Activated CD8-positive, alpha-beta memory T cell treated with anti-CD3 and anti-CD28 coated beads, Interleukin-2, amount 10 ng/mL, durations not matched to agents 7 days and 5 days (primary cell): ENCODE data around the gene MRPS14. TPM values are rescaled to one million over a fixed set of nuclear protein-coding genes. Genes with fewer than 3 reads are reported as not detected.
A peak's percentile ranks its signal among the peaks of the same experiment; 100 is the strongest.
"Not testable (repeated sequence)": the region's sequence is repeated elsewhere in the genome, so short reads cannot be mapped to it uniquely, and the experiment has no call there.

Experiments used
- ATAC-seq: fragments of 150-1000 bp; cut with Tn5 transposase; one replicate; pipeline ENCODE4 v1.10.0; 2021; ENCODE audit warnings: moderate library complexity
- CTCF ChIA-PET: fragments of 350-600 bp; sonication (Branson Sonifier 250); formaldehyde crosslinking; loops from one replicate; lab custom pipeline; 2021; ENCODE audit warnings: antibody characterized with exemption; lab: Charles Lee
- DNase-seq: peaks from one replicate; pipeline ENCODE4 v3.0.0-alpha.2; 2020
- H3K27ac Mint-ChIP-seq: one replicate; pipeline ENCODE4 v1.8.0; 2021; ENCODE audit warnings: mild to moderate bottlenecking, mixed read lengths
- H3K27me3 Mint-ChIP-seq: one replicate; pipeline ENCODE4 v1.8.0; 2021; ENCODE audit warnings: mixed read lengths
- H3K36me3 Mint-ChIP-seq: one replicate; pipeline ENCODE4 v1.8.0; 2021; ENCODE audit warnings: mild to moderate bottlenecking, mixed read lengths
- H3K4me1 Mint-ChIP-seq: one replicate; pipeline ENCODE4 v1.8.0; 2021; ENCODE audit warnings: mixed read lengths
- H3K4me3 Mint-ChIP-seq: one replicate; pipeline ENCODE4 v1.8.0; 2021; ENCODE audit warnings: mild to moderate bottlenecking, moderate library complexity, mixed read lengths
- H3K9me3 Mint-ChIP-seq: one replicate; pipeline ENCODE4 v1.8.0; 2022; ENCODE audit warnings: low read depth, mixed read lengths
- total RNA-seq, 2 experiments: library from RNA; stranded (reverse); gene quantifications; one replicate each; pipeline ENCODE4 v1.2.3, GENCODE V29; 2021

MRPS14 gene
- total RNA-seq: 10 to 100 TPM; 33.5 to 40.4 TPM

DNA sequence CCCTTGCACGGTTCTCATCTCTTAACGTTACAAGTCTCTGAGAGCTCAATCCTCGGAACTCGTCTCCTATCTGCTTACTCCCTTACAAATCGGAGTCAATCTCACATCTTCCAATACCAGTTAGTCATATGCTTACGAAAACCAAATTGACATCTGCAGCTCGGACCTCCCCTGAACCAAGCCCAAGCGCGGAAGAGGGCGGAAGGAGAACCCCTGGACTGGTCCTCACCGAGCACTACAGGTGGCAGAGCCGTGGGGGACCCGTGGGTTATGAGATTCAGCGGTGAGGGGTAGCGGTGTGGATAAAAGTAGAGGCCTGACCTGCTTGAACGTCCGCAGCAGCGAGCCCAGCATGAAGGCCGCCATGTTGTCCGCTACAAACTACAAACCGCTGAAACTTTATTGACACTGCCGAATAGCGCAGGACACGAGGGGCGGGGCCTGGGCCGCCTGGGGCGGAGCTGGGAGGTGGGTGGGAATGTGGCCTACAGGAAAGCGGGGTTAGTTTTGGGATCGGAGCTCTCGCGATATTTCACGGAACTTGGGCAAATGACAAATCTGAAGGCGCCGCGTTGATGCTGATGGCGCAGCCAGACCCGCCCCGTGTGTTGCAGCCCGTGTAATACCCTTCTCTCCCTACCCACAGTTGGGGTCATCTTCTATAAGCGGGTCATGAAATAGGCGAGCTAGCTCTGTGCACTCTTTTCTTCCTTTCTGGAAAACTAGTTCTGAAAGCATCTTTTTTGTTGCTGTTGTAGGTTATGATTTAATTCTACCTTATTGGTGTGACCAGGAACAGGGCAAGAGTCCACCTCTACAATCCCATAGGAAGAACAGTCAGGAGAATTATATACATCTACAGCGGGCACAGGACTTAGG is at the start of gene MRPS14:
TSS of gene MRPS14 (minus strand) at position 383 of the 879 bp plus-strand sequence. CDS start at position 366, 17 bp downstream.
- CTCF ChIA-PET: interaction anchor here (0.6 to 3.7 kb wide), 13 partner anchors 8 to 253 kb away, joined by 3 to 39 read pairs (median 3); partner anchors contain the start of gene CACYBP
- Mint-ChIP-seq H3K36me3 (peaks cover 1% of the 10 kb centered on the region), H3K4me3 (peak within 1 kb of the TSS; percentile 90), H3K27ac (peak within 1 kb of the TSS; percentile 88), H3K4me1 (peaks cover 32% of the 10 kb centered on the region), H3K27me3 (no peaks in the 10 kb centered on the region), H3K9me3 (peaks cover 4% of the 10 kb centered on the region)
- ATAC-seq (peak; percentile 94), DNase-seq (peak; percentile 99)

GRCh38 chr1:175072099-175072951 is 49.1 kb upstream of the MRPS14 start:
- ATAC-seq: peak; percentile 65
- H3K27ac Mint-ChIP-seq: no peak overlapping the region
- peaks cover 26% of the 10 kb centered on the region for H3K27me3 Mint-ChIP-seq
- H3K36me3 Mint-ChIP-seq: no peaks in the 10 kb centered on the region
- CTCF ChIA-PET: interaction anchor here (2.5 kb wide), 1 partner anchor 53 kb away, joined by 7 read pairs; no protein-coding TSS in a partner anchor
- no peaks in the 10 kb centered on the region for H3K9me3 Mint-ChIP-seq
- peaks cover 39% of the 10 kb centered on the region for H3K4me1 Mint-ChIP-seq
- H3K4me3 Mint-ChIP-seq: peak overlapping the region; percentile 62
- DNase-seq: peak; percentile 56

GRCh38 chr1:175071276-175071943 is 48.2 kb upstream of the MRPS14 start:
- Mint-ChIP-seq H3K27me3 (peaks cover 31% of the 10 kb centered on the region), H3K9me3 (no peaks in the 10 kb centered on the region), H3K4me1 (peaks cover 39% of the 10 kb centered on the region), H3K4me3 (no peak overlapping the region), H3K36me3 (no peaks in the 10 kb centered on the region), H3K27ac (no peak overlapping the region)
- CTCF ChIA-PET: interaction anchor here (2.5 kb wide), 1 partner anchor 54 kb away, joined by 7 read pairs; no protein-coding TSS in a partner anchor
- ATAC-seq (no peak), DNase-seq (no peak)

DNA sequence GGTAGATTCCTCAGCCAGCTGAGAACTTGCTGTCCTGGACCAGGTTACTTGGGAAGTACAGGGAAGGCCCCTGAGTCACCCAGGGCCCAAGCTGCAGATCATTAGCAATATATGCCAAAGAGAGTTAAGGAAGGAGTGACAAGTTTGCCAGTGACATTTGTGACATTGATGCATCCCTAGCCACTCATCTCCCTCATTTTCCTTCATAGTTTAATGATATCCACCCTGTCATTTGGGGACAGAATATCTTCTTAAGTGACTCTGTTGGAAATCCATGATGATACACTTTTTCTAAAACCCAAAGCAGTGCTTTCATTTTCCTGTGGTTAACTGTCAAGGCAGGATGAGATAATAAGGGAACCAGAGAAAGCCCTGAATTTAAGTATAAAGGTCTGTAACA is 47.6 kb upstream of the MRPS14 start:
- ATAC-seq: no peak
- Mint-ChIP-seq H3K4me1 (peaks cover 33% of the 10 kb centered on the region), H3K4me3 (no peak overlapping the region), H3K9me3 (no peaks in the 10 kb centered on the region), H3K36me3 (no peaks in the 10 kb centered on the region), H3K27me3 (peaks cover 35% of the 10 kb centered on the region), H3K27ac (no peak overlapping the region)
- no peak for DNase-seq
- CTCF ChIA-PET: interaction anchor here (2.5 kb wide), 1 partner anchor 54 kb away, joined by 7 read pairs; no protein-coding TSS in a partner anchor

DNA sequence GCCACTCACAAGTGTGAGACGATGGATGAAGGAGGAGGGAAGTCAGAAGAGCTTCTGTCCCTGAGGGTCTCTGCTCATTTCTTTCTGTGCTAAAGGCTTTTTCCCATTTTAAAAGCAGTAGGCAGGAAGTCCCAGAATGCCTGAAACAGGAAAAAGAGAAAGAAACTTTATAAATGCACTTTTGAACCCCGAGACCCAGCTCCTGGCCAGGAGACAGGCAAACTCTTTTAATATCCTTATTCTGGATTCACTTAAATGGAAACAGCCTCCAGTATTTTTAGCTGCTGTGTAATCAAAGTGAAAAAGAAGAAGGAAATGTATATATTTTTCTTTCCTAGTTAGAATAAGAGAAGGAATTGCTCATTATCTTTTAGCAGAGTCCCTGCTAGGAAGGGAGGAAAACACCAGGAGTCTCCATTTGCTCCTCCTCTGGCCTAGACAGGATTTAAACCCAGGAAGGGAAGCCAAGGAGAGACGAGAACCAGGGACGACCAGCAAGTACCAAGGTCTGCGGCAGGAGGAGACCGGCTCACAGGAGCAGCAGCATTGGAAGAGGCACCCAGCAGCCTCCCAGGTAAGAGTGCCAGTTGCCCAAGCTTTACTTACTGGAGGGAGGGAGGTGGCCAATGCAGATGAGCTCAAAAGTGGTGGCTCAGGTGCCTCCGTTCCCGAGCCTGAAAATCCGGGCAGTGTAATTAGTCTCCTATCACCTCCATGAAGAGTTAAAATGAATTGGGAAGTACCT is 44.3 kb upstream of the MRPS14 start, which contains the start of gene TNN:
TSS of gene TNN (plus strand) at position 472 of the 745 bp plus-strand sequence. CDS start 9,586 bp downstream, outside the sequence.
- Mint-ChIP-seq H3K27ac (no peak within 1 kb of the TSS), H3K4me1 (peaks cover 21% of the 10 kb centered on the region), H3K36me3 (no peaks in the 10 kb centered on the region), H3K9me3 (no peaks in the 10 kb centered on the region), H3K4me3 (no peak within 1 kb of the TSS), H3K27me3 (peaks cover 55% of the 10 kb centered on the region)
- CTCF ChIA-PET: interaction anchor here (1.4 kb wide), 1 partner anchor 58 kb away, joined by 4 read pairs; no protein-coding TSS in a partner anchor
- ATAC-seq (no peak), DNase-seq (no peak)

- H3K36me3 Mint-ChIP-seq: no peaks in the 10 kb centered on the region
- H3K4me3 Mint-ChIP-seq: no peak overlapping the region
- peaks cover 41% of the 10 kb centered on the region for H3K27me3 Mint-ChIP-seq
- ATAC-seq (no peak), DNase-seq (no peak)
- no peaks in the 10 kb centered on the region for H3K9me3 Mint-ChIP-seq
- H3K4me1 Mint-ChIP-seq: no peaks in the 10 kb centered on the region
- CTCF ChIA-PET: interaction anchor here (1.0 kb wide), 2 partner anchors 33 to 62 kb away, joined by 3 to 4 read pairs; no protein-coding TSS in a partner anchor
- no peak overlapping the region for H3K27ac Mint-ChIP-seq
Observed at GRCh38 chr1:175062858-175063257, 39.6 kb upstream of the MRPS14 start.

DNA sequence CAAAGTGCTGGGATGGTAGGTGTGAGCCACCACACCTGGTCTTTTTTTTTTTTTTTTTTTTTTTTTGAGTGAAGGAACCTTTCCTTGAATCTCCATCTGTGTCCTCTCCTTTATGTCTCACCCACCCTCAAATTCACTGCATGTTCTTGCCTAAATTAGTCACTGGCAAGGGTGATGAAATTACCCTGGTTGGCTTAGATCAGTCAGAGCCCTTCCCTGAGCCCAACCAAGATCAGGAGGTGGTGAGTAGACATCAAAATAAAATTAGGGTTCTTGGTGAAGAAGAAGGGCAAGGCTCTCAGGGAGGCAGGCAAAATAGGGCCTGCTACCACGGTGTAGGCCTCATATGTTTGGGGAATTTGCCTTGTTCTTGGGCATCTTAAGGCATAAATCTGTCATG is 39.1 kb upstream of the MRPS14 start:
- H3K27me3 Mint-ChIP-seq: peaks cover 43% of the 10 kb centered on the region
- DNase-seq: no peak
- no peaks in the 10 kb centered on the region for H3K9me3 Mint-ChIP-seq
- no peak overlapping the region for H3K4me3 Mint-ChIP-seq
- CTCF ChIA-PET: interaction anchor here (1.0 kb wide), 2 partner anchors 33 to 63 kb away, joined by 3 to 4 read pairs; no protein-coding TSS in a partner anchor
- H3K4me1 Mint-ChIP-seq: no peaks in the 10 kb centered on the region
- no peak overlapping the region for H3K27ac Mint-ChIP-seq
- no peak for ATAC-seq
- H3K36me3 Mint-ChIP-seq: no peaks in the 10 kb centered on the region

GRCh38 chr1:175054736-175055135 is 31.5 kb upstream of the MRPS14 start:
- no peak overlapping the region for H3K27ac Mint-ChIP-seq
- H3K4me3 Mint-ChIP-seq: no peak overlapping the region
- H3K27me3 Mint-ChIP-seq: peaks cover 46% of the 10 kb centered on the region
- H3K9me3 Mint-ChIP-seq: no peaks in the 10 kb centered on the region
- DNase-seq: no peak
- no peak for ATAC-seq
- CTCF ChIA-PET: interaction anchor here (1.2 kb wide), 1 partner anchor 97 kb away, joined by 3 read pairs; no protein-coding TSS in a partner anchor
- no peaks in the 10 kb centered on the region for H3K36me3 Mint-ChIP-seq
- no peaks in the 10 kb centered on the region for H3K4me1 Mint-ChIP-seq

DNA sequence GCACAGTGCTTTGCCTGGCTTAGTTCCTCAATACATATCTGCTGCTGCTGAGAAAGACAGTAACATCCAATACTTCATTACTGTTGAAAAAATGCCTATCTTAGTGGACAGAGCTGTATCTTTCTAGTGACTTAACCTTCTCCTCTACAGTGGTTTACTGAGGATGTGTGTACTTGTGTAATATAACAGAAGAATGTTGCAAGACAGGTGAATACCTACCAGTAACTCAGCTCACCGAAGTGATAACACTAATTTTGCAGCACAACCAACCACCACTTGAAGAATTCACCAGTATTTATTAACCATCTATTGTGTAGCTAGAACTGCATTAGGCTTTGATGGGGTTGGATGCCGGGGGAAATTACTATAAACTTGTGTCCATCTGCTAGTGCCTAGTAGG is 27.8 kb upstream of the MRPS14 start:
- Mint-ChIP-seq H3K36me3 (no peaks in the 10 kb centered on the region), H3K4me1 (no peaks in the 10 kb centered on the region), H3K4me3 (no peak overlapping the region), H3K9me3 (no peaks in the 10 kb centered on the region), H3K27me3 (peaks cover 55% of the 10 kb centered on the region), H3K27ac (no peak overlapping the region)
- DNase-seq: no peak
- CTCF ChIA-PET: no interaction called here
- ATAC-seq: no peak

DNA sequence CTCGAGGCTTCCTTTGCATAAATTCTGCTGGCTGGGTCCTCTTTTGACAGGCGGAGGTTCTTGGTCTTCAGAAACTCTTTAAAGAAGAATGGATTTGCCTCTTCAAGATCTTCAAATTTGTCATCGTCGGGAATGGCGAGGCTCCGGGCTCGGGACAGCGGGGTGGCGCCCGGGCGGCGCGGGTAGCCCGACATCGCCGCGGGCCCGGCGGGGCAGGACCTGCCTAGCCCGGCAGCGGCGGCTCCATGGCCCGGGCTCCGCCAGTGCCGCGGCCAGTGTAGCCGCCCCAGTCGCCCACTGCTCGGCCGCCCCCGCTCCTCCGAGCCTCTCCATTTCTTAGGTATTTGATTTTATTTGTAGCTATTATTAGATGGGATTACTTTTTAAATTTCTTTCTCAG is 22.3 kb upstream of the MRPS14 start:
- Mint-ChIP-seq H3K4me1 (no peaks in the 10 kb centered on the region), H3K4me3 (no peak overlapping the region), H3K9me3 (no peaks in the 10 kb centered on the region), H3K36me3 (no peaks in the 10 kb centered on the region), H3K27me3 (peaks cover 38% of the 10 kb centered on the region), H3K27ac (no peak overlapping the region)
- CTCF ChIA-PET: no interaction called here
- DNase-seq (no peak), ATAC-seq (no peak)

DNA sequence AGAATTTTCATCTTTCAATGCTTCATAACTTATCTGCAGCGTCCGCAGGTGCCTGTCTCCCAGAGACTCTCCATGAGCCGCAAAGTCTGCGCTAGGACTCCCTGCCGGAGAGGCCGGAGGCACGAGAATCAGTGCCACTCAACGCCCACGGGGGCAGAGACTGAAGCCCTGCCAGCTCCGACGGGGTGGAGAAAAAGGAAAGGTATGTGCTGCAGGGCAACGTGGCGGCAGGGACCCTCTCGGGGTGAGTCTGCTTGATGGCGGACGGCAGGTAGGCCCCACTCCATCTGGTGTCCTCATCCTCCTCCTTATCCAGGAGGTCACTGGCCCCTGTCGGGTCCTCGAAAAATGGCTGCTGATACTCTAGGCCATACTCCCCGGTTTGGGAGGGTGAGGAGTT is 21.9 kb upstream of the MRPS14 start:
- H3K27ac Mint-ChIP-seq: no peak overlapping the region
- peaks cover 34% of the 10 kb centered on the region for H3K27me3 Mint-ChIP-seq
- H3K9me3 Mint-ChIP-seq: no peaks in the 10 kb centered on the region
- H3K4me3 Mint-ChIP-seq: no peak overlapping the region
- ATAC-seq: no peak
- H3K36me3 Mint-ChIP-seq: no peaks in the 10 kb centered on the region
- CTCF ChIA-PET: no interaction called here
- no peak for DNase-seq
- H3K4me1 Mint-ChIP-seq: no peaks in the 10 kb centered on the region

- H3K27ac Mint-ChIP-seq, H3K4me3 Mint-ChIP-seq, H3K4me1 Mint-ChIP-seq, DNase-seq, ATAC-seq, CTCF ChIA-PET, H3K9me3 Mint-ChIP-seq, H3K36me3 Mint-ChIP-seq: not testable (repeated sequence)
- H3K27me3 Mint-ChIP-seq: peaks cover 31% of the 10 kb centered on the region
Observed at GRCh38 chr1:175044591-175044990, 21.4 kb upstream of the MRPS14 start.
